ENCODE data around the gene AP1M1.

AP1M1 gene

GRCh38 chr19:16197622-16198369 is at the start of gene AP1M1:
TSS of gene AP1M1 (plus strand) at chr19:16197911. CDS start at chr19:16198027, 116 bp downstream.
- Histone ChIP-seq H3K9me3 (ENCODE audit: control insufficient read depth, insufficient read depth, low read length) (no peaks in the 10 kb centered on the region), H3K4me1 (ENCODE audit: insufficient read depth, low read length) (peaks cover 5% of the 10 kb centered on the region; the same call in 1 of the 2 replicates), H3K9ac (ENCODE audit: low read depth, low read length) (peak within 1 kb of the TSS; percentile 92), H3K36me3 (ENCODE audit: insufficient read depth, low read length) (no peaks in the 10 kb centered on the region)

DNA sequence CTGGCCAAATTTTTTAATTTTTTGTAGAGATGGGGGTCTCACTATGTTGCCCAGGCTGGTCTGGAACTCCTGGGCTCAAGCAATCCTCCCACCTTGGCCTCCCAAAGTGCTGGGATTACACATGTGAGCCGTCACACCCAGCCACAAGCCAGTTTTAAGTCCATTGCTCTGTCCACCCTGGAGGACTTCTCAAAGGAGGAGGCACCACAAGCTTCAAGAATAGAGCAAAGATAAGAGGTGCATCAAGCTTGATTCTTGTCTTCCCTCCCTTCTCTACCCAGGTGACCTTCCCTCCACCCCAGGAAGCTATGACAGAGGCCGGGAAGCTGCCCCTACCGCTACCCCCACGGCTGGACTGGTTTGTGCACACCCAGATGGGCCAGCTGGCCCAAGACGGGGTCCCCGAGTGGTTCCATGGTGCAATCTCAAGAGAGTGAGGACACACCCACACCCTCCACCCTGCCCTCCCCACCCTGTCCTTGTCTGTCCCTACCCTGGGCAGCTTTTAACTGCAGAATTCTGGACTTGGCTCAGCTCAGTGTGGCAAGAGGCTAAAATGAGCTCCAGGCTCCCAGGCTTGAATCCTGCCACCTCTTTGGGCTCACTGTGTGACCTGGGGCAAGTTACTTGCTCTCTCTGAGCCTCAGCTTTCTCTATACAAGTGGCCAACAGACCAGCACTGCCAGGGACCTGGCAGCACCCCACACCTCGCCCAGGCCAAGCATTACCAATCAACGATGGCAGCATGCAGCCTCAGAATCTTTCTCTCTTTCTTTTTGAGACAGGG is 49.1 kb upstream of the AP1M1 start:
- H3K4me1 ChIP-seq (ENCODE audit: insufficient read depth, low read length): no peaks in the 10 kb centered on the region; the same call in 1 of the 2 replicates
- H3K9me3 ChIP-seq (ENCODE audit: control insufficient read depth, insufficient read depth, low read length): no peaks in the 10 kb centered on the region
- no peaks in the 10 kb centered on the region for H3K36me3 ChIP-seq (ENCODE audit: insufficient read depth, low read length)
- no peak overlapping the region for H3K9ac ChIP-seq (ENCODE audit: low read depth, low read length)

GRCh38 chr19:16153582-16154336 is 44.0 kb upstream of the AP1M1 start:
- H3K4me1 ChIP-seq (ENCODE audit: insufficient read depth, low read length): no peaks in the 10 kb centered on the region; the same call in 1 of the 2 replicates

DNA sequence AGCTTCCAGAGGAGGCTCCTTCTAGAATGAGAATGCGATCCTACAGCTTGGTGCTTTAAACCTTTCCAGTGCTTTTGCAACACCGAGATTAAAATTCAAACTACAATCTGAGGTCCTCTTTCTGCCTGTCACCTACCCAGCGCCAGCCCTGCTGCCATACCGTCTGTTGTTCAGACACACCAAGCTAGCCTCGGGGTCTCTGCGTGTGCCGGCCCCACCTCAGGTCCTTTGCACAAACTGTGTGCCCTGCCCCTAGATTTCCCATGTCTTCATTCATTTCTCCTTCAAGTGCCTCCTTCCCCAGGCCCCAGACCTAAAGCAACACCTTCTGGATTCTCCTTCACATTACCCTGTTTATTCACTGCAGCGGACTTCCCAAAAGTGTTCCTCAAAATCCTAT is 43.2 kb upstream of the AP1M1 start:
- Histone ChIP-seq H3K9ac (ENCODE audit: low read depth, low read length) (no peak overlapping the region), H3K36me3 (ENCODE audit: insufficient read depth, low read length) (no peaks in the 10 kb centered on the region), H3K4me1 (ENCODE audit: insufficient read depth, low read length) (no peaks in the 10 kb centered on the region; the same call in 1 of the 2 replicates), H3K9me3 (ENCODE audit: control insufficient read depth, insufficient read depth, low read length) (no peaks in the 10 kb centered on the region)

More at GRCh38 chr19:16153582-16154336, 44.0 kb upstream of the AP1M1 start:
- H3K9me3 ChIP-seq (ENCODE audit: control insufficient read depth, insufficient read depth, low read length): no peaks in the 10 kb centered on the region
- no peaks in the 10 kb centered on the region for H3K36me3 ChIP-seq (ENCODE audit: insufficient read depth, low read length)
- no peak overlapping the region for H3K9ac ChIP-seq (ENCODE audit: low read depth, low read length)

GRCh38 chr19:16155128-16155527 is 42.6 kb upstream of the AP1M1 start:
- Histone ChIP-seq H3K36me3 (ENCODE audit: insufficient read depth, low read length) (no peaks in the 10 kb centered on the region), H3K9me3 (ENCODE audit: control insufficient read depth, insufficient read depth, low read length) (no peaks in the 10 kb centered on the region), H3K9ac (ENCODE audit: low read depth, low read length) (no peak overlapping the region), H3K4me1 (ENCODE audit: insufficient read depth, low read length) (no peaks in the 10 kb centered on the region; the same call in 1 of the 2 replicates)

DNA sequence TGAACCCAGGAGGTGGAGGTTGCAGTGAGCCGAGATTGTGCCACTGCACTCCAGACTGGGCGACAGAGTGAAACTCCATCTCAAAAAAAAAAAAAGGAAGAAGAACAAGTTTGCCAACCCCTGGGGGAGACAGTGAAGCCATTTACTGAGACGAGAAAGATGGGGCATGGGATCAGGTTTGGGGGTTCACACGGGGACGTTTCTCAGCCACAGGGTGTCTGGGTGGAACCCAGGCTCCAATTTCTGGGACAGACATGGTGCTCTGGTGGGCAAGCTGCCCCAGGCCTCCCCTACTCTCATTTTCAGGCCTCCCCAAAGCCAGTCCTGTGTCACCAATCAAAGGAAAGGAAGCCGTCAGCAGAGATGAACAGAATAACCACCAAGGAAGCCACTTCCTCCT is 40.8 kb upstream of the AP1M1 start:
- Histone ChIP-seq H3K36me3 (ENCODE audit: insufficient read depth, low read length) (no peaks in the 10 kb centered on the region), H3K4me1 (ENCODE audit: insufficient read depth, low read length) (no peaks in the 10 kb centered on the region; the same call in 1 of the 2 replicates), H3K9ac (ENCODE audit: low read depth, low read length) (no peak overlapping the region), H3K9me3 (ENCODE audit: control insufficient read depth, insufficient read depth, low read length) (no peaks in the 10 kb centered on the region)

GRCh38 chr19:16157601-16158000 is 40.1 kb upstream of the AP1M1 start:
- Histone ChIP-seq H3K36me3 (ENCODE audit: insufficient read depth, low read length) (no peaks in the 10 kb centered on the region), H3K9ac (ENCODE audit: low read depth, low read length) (no peak overlapping the region), H3K9me3 (ENCODE audit: control insufficient read depth, insufficient read depth, low read length) (no peaks in the 10 kb centered on the region), H3K4me1 (ENCODE audit: insufficient read depth, low read length) (no peaks in the 10 kb centered on the region; the same call in 1 of the 2 replicates)

DNA sequence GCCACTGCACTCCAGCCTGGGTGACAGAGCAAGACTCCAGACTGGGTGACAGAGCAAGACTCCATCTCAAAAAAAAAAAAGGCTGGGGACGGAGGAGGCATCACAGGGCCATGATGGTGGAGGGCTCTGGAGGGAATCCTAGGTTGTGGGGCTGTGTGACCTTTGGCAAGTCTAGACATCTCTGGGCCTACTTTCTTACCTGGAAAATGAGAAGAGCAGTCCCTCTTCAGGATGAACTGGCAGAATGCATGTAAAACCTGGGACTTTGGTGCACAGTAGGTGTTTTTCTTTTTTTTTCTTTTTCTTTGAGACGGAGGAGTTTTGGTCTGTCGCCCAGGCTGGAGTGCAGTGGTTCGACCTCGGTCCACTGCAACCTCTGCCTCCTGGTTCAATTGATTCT is 38.1 kb upstream of the AP1M1 start:
- Histone ChIP-seq H3K9ac (ENCODE audit: low read depth, low read length) (no peak overlapping the region), H3K9me3 (ENCODE audit: control insufficient read depth, insufficient read depth, low read length) (no peaks in the 10 kb centered on the region), H3K4me1 (ENCODE audit: insufficient read depth, low read length) (no peaks in the 10 kb centered on the region), H3K36me3 (ENCODE audit: insufficient read depth, low read length) (no peaks in the 10 kb centered on the region)

DNA sequence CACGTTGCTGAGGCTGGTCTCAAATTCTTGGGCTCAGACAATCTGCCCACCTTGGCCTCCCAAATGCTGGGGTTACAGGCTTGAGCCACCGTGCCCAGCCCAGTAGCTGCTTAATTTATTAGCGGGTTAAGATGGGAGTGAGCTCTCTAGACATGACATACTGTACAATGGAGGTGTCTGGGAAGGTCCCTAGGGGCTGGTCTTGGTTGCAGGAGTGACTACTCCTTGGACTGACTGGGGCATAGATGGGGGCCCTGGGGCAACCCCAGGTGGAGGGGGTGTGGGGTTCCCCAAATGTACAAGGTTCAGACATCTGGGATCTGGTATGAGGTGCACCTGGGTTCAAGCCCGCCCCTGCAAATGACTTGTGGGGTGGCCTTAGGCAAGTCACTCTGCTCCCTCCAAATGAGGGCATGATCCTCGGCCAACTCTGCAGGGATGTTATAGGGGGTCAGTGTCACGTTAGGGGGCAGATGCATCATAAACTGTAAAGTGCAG is 37.2 kb upstream of the AP1M1 start:
- no peak overlapping the region for H3K9ac ChIP-seq (ENCODE audit: low read depth, low read length)
- no peaks in the 10 kb centered on the region for H3K36me3 ChIP-seq (ENCODE audit: insufficient read depth, low read length)
- H3K9me3 ChIP-seq (ENCODE audit: control insufficient read depth, insufficient read depth, low read length): no peaks in the 10 kb centered on the region
- no peaks in the 10 kb centered on the region for H3K4me1 ChIP-seq (ENCODE audit: insufficient read depth, low read length)

- Histone ChIP-seq H3K9me3 (ENCODE audit: control insufficient read depth, insufficient read depth, low read length) (no peaks in the 10 kb centered on the region), H3K36me3 (ENCODE audit: insufficient read depth, low read length) (no peaks in the 10 kb centered on the region), H3K4me1 (ENCODE audit: insufficient read depth, low read length) (no peaks in the 10 kb centered on the region), H3K9ac (ENCODE audit: low read depth, low read length) (no peak overlapping the region)
Observed at GRCh38 chr19:16160943-16161560, 36.7 kb upstream of the AP1M1 start.

GRCh38 chr19:16161840-16162239 is 35.9 kb upstream of the AP1M1 start:
- Histone ChIP-seq H3K9ac (ENCODE audit: low read depth, low read length) (no peak overlapping the region), H3K9me3 (ENCODE audit: control insufficient read depth, insufficient read depth, low read length) (no peaks in the 10 kb centered on the region), H3K36me3 (ENCODE audit: insufficient read depth, low read length) (no peaks in the 10 kb centered on the region), H3K4me1 (ENCODE audit: insufficient read depth, low read length) (no peaks in the 10 kb centered on the region)

DNA sequence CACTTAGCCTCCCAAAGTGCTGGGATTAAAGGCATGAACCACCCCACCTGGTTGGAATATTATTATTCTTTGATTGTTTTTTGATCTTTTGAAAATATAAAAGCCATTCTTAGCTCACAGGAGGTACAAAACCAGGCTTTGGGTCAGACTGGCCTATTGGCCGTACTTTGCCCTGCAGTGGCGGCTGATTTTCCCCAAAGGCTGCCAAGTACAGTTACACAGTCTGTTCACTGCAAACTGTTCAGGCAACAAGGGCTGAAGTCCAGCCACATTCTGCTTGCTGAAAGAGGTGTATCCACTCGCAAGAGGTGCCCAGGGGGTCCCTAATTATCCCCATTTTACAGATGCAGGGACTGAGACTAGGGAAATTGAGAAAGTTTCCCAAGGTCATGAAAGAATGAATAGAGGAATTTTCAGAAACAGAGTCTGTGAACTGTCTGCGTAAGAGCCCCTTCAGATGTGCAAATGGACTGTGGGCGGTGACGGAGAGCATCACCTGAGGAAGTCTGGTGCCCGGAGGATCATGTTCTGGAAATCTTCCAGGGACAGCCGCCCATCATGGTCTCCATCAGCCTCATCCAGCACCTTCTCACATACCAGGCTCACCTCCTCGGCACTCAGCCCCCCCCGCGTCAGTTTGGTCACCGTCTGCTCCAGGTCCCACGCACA is 33.4 kb upstream of the AP1M1 start:
- Histone ChIP-seq H3K36me3 (ENCODE audit: insufficient read depth, low read length) (no peaks in the 10 kb centered on the region), H3K4me1 (ENCODE audit: insufficient read depth, low read length) (no peaks in the 10 kb centered on the region), H3K9ac (ENCODE audit: low read depth, low read length) (no peak overlapping the region), H3K9me3 (ENCODE audit: control insufficient read depth, insufficient read depth, low read length) (peaks cover 6% of the 10 kb centered on the region; the same call in 1 of the 2 replicates)

- no peak overlapping the region for H3K9ac ChIP-seq (ENCODE audit: low read depth, low read length)
- no peaks in the 10 kb centered on the region for H3K4me1 ChIP-seq (ENCODE audit: insufficient read depth, low read length)
- H3K9me3 ChIP-seq (ENCODE audit: control insufficient read depth, insufficient read depth, low read length): peaks cover 6% of the 10 kb centered on the region; the same call in 1 of the 2 replicates
- no peaks in the 10 kb centered on the region for H3K36me3 ChIP-seq (ENCODE audit: insufficient read depth, low read length)
Observed at GRCh38 chr19:16166417-16166816, 31.3 kb upstream of the AP1M1 start.

All from ES-I3 (cell line).